D341Med (cell line): ENCODE measurements around the gene PPP2R3B.
"Not testable (repeated sequence)": the region's sequence is repeated elsewhere in the genome, so short reads cannot be mapped to it uniquely, and the experiment has no call there.

Experiments
- DNase-seq: peaks from one replicate; pipeline ENCODE4 v3.0.0; 2012; ENCODE audit warnings: low spot score

PPP2R3B gene

DNA sequence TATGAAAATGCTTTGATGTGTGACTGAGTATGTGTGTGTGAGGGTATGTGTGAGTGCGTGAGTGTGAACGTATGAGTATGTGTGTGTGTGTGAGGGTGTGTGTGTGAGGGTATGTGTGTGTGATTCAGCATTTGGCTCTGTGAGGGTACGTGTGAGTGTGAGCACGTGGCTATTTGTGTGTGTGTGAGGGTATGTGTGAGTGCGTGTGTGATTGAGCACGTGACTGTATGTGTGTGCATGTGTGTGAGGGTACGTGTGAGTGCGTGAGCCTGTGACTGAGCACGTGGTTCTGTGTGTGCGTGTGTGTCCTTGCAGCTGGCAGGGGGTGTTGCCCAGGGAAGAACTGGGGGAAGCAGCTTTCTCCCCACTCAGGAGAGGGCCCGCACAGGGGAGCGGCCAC is 16.1 kb upstream of the PPP2R3B start:
- DNase-seq: no peak

DNA sequence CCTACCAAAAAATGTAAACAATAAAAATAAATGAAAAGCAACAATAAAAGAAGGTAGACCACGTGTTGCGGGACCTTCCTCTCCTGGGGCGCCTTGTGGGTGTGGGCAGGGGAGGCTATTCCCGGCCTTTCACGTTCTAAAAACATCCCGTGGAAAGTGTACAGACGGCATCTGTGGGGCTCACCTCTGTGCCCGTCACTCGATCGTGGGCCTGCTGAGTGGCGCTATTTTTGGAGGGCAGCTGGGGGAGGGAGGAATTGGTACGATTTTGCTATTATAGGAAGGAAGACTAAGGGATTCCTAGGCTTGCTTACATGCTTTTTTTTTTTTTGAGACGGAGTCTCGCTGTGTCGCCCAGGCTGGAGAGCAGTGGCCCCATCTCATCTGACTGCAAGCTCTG is 13.6 kb upstream of the PPP2R3B start:
- DNase-seq: no peak

- DNase-seq: no peak
These were observed 10.9 kb upstream of the PPP2R3B start for GRCh38 chrX:397575-397974.

- DNase-seq: no peak
These were observed 8.1 kb upstream of the PPP2R3B start for GRCh38 chrX:394830-395229.

DNA sequence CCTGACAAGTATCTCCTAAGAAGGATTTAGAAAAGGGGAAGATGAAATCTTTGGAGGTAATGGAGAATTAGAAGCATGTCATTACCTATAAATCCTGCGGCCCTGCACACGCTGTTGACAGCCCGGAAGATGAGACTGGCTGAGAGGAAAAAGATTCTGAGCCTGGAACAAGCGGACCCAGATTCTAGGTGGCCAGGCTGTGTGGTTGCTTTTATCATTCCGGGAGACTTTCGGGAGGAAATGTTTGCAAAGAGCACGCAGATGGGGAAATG is 5.8 kb upstream of the PPP2R3B start:
- no peak for DNase-seq

- no peak for DNase-seq
These were observed 5.2 kb upstream of the PPP2R3B start for GRCh38 chrX:391717-392574.

GRCh38 chrX:390459-390858 is 3.8 kb upstream of the PPP2R3B start:
- no peak for DNase-seq

- no peak for DNase-seq
These were observed 2.3 kb upstream of the PPP2R3B start for GRCh38 chrX:389021-389441.

- DNase-seq: no peak
These were observed 1.0 kb upstream of the PPP2R3B start for GRCh38 chrX:387729-388128.

DNA sequence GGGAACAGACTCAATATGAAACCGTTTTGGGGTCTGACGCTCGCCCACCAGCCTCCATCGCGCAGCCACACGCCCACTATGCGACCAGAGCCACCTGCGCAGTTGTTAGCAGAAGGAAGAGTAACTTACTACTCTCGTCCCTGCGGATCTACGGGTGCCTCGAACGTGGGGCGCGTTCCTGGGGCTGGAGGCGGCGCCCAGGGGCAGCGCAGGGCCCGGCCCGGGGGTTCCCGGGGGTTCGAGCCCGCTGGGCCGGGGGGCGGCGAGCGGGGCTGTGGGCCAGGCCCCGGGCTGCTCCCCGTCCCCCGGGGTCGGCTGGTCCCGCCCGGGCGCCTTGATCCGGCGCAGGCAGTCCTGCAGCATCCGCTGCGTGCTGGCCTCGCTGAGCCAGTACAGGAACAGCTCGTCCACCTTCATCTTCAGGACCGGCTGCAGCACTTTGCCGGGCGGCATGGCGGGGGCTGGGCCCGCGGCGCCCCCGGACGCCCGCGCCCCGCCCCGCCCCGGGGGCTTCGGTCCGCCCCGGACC is 404 bp downstream of the PPP2R3B start:
- DNase-seq: peak; percentile 72

- DNase-seq: not testable (repeated sequence)
These were observed 971 bp downstream of the PPP2R3B start for GRCh38 chrX:385736-386135.

DNA sequence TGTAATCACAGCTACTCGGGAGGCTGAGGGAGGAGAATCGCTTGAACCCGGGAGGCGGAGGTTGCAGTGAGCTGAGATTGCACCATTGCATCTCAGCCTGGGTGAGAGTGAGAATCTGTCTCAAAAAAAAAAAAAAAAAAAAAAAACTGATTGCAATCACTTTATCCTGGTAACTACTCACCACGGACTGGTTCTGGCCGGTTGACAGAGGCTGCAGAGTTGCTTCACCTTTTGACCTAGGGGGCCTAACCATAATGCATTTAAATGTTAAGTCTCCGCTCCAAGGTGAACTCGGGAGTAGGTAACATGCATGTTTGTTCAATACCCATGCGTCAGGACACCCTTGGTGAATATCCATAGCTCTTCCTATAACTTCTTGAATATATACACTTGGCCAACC is 1.8 kb downstream of the PPP2R3B start:
- no peak for DNase-seq

DNA sequence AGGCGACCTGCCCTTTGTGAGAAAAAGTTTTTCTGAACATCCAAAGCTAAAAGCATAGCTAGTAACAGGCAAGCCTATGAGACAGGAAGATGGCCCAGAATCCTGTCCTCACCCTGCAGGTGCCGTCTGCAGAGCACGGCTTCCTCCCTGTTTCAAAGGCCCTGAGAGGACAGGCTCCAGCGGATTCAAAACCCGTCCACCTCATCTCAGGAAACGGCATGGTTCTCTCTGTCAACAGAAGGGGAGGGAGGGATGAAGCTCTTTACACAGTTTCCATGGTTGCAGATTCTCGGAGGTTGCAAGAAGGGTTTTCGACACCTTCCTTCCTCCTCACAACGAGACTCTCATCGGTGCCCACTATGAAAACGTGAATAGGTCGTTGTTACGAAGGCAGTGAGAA is 8.3 kb downstream of the PPP2R3B start:
- DNase-seq: no peak

GRCh38 chrX:376206-376605 is 10.5 kb downstream of the PPP2R3B start:
- not testable (repeated sequence) for DNase-seq

- no peak for DNase-seq
These were observed 11.3 kb downstream of the PPP2R3B start for GRCh38 chrX:375181-376036.

- DNase-seq: no peak
These were observed 12.1 kb downstream of the PPP2R3B start for GRCh38 chrX:374596-374995.

- DNase-seq: peak; percentile 78
These were observed 12.9 kb downstream of the PPP2R3B start for GRCh38 chrX:373641-374471.

GRCh38 chrX:372856-373640 is 13.7 kb downstream of the PPP2R3B start:
- DNase-seq: no peak

GRCh38 chrX:371907-372306 is 14.8 kb downstream of the PPP2R3B start:
- DNase-seq: no peak

GRCh38 chrX:370963-371745 is 15.6 kb downstream of the PPP2R3B start:
- no peak for DNase-seq
